ENCODE results near the gene ACBD6. TPM values are rescaled to one million over a fixed set of nuclear protein-coding genes. Genes with fewer than 3 reads are reported as not detected.

Gene ACBD6
- total and polyA plus RNA-seq, 11 donors, result 18.6 to 35.8 (median 21.8) TPM

DNA sequence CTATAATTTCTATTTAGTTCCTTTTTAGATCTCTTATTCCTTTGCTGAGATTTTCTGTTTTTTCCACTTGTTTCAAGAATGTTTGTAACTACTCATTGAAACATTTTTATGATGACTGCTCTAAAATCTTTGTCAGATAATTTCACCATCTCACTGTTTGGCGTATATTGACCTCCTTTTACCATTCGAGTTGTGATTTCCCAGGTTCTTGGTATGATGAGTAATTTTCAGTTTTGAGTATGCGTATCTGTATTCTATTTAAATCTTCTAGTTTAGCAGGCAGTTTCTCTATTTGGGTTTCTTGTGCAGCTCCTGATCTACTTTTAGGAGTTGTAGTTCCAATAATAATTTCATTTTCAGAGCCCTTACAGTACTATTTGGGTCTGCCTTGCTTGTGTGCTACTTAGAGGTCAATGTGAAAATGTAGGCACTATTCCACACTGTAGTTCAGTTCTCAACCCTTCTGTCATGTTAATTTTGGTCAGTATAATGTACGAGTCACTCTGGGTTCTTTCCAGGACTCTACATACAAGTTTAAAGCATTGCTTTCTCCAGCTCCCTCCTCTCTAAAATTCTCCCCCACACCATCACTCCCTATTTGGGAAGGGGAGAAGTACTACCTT, 115.5 kb downstream of the ACBD6 start:
- WGBS, 4 donors, result 96 to 97% (median 96%) methylated on average over 4 of the region's 4 CpGs
- Histone ChIP-seq H3K36me3 (no peaks in the 10 kb centered on the region), H3K9me3 (peaks cover 0 to 53% (median 21%) of the 10 kb centered on the region in 12 donors), H3K4me1 (no peaks in the 10 kb centered on the region), H3K27ac (no peak overlapping the region), H3K27me3 (no peaks in the 10 kb centered on the region), H3K4me3 (no peak overlapping the region)
- TF ChIP-seq, protein P1, sequence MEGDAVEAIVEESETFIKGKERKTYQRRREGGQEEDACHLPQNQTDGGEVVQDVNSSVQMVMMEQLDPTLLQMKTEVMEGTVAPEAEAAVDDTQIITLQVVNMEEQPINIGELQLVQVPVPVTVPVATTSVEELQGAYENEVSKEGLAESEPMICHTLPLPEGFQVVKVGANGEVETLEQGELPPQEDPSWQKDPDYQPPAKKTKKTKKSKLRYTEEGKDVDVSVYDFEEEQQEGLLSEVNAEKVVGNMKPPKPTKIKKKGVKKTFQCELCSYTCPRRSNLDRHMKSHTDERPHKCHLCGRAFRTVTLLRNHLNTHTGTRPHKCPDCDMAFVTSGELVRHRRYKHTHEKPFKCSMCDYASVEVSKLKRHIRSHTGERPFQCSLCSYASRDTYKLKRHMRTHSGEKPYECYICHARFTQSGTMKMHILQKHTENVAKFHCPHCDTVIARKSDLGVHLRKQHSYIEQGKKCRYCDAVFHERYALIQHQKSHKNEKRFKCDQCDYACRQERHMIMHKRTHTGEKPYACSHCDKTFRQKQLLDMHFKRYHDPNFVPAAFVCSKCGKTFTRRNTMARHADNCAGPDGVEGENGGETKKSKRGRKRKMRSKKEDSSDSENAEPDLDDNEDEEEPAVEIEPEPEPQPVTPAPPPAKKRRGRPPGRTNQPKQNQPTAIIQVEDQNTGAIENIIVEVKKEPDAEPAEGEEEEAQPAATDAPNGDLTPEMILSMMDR (IDR thresholded peaks at IDR 0.05), result no peak
- TF ChIP-seq POLR2A (IDR thresholded peaks at IDR 0.05), result no peak
- DNase-seq, result no peak
- no peak for ATAC-seq
- intact Hi-C loops (cut with DNase I), result no loop called here

DNA sequence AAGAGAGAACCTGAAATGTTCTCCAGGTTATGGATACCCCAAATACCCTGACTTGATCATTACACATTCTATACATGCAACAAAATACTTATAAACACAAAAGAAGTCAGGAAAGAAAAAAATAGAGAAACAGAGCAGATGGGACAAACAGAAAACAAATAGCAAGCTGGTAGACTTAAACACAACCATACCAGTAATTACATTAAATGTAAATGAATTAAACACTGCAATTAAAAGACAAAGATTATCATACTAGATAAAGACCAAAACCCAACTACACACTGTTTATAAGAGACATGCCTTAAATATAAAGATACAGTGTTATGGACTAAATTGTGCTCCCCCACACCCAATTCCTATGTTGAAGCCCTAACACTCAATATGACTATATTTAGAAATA, 117.2 kb downstream of the ACBD6 start:
- H3K9me3 ChIP-seq, result peaks cover 0 to 69% (median 34%) of the 10 kb centered on the region in 12 donors
- no peaks in the 10 kb centered on the region for H3K27me3 ChIP-seq
- intact Hi-C loops (cut with DNase I), result no loop called here
- H3K27ac ChIP-seq, result no peak overlapping the region
- no peak for ATAC-seq
- H3K4me1 ChIP-seq, result no peaks in the 10 kb centered on the region
- TF ChIP-seq, protein P1 (IDR thresholded peaks at IDR 0.05), result no peak
- TF ChIP-seq POLR2A (IDR thresholded peaks at IDR 0.05), result no peak
- no peak overlapping the region for H3K4me3 ChIP-seq
- no peaks in the 10 kb centered on the region for H3K36me3 ChIP-seq
- DNase-seq, result no peak

DNA sequence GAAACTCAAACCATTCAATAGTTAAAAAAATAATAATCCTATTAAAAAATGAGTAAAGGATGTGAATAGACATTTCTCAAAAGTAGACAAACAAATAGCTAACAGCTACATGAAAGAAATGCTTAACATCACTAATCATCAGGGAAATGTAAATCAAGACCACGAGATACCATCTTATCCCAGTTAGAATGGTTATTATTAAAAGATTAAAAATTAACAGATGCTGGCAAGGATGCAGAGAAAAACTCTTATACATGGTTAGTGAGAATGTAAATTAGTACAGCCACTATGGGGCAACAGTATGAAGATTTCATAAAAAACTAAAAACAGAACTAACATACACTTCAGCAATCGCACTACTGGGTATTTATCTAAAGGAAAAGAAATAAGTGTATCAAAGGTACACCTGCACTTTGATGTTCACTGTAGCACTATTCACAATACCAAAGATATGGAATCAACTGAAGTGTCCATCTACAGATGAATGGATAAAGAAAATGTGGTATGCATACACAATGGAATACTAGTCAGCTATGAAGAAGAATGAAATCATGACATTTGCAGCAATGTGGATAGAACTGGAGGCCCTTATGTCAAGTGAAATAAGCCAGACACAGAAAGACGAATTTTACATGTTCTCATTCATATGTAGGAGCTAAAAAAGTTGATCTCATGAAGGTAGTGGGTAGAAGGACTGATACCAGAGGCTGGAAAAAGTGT, 117.9 kb downstream of the ACBD6 start:
- Histone ChIP-seq H3K4me1 (no peaks in the 10 kb centered on the region), H3K4me3 (no peak overlapping the region), H3K27me3 (no peaks in the 10 kb centered on the region), H3K9me3 (peaks cover 0 to 76% (median 41%) of the 10 kb centered on the region in 12 donors), H3K36me3 (peaks cover 0 to 3% (median 0%) of the 10 kb centered on the region in 9 donors), H3K27ac (no peak overlapping the region)
- TF ChIP-seq, protein P1 (IDR thresholded peaks at IDR 0.05), result no peak
- no peak for TF ChIP-seq POLR2A (IDR thresholded peaks at IDR 0.05)
- no peak for DNase-seq
- intact Hi-C loops (cut with DNase I), result no loop called here
- no peak for ATAC-seq
- 90 to 98% (median 94%) methylated on average over 3 of the region's 3 CpGs for WGBS, 4 donors

DNA sequence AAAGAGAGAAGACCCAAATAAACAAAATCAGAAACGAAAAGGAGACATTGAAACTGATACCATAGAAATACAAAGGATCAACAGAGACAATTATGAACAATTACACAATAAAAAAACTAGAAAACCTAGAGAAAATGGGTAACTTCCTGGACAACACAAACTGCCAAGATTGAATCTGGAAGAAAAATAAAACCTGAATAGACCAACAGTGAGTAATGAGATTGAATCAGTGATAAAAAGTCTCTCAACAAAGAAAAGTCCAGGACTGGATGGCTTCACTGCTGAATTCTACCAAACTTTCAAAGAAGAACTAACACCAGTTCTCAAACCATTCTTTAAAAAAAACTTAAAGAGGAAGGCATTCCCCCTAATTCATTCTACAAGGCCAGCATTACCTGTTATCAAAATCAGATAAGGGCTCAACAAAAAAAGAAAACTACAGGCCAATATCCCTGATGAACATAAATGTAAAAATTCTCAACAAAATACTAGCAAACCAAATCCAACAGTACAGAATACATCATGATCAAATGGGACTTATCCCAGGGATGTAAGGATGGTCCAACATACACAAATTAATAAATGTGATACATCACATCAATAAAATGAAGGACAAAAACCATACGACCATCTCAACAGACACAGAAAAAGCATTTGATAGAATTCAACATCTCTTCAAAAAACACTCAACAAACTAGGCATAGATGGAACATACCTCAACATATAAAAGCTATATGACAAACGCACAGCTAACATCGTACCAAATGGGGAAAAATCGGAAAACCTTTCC, 119.9 kb downstream of the ACBD6 start:
- TF ChIP-seq POLR2A (IDR thresholded peaks at IDR 0.05), result no peak
- TF ChIP-seq, protein P1 (IDR thresholded peaks at IDR 0.05), result no peak
- H3K36me3 ChIP-seq, result peaks cover 0 to 3% (median 0%) of the 10 kb centered on the region in 9 donors
- ATAC-seq, result no peak
- H3K27ac ChIP-seq, result no peak overlapping the region
- no peaks in the 10 kb centered on the region for H3K4me1 ChIP-seq
- intact Hi-C loops (cut with DNase I), result no loop called here
- 89 to 94% (median 90%) methylated on average over 5 of the region's 5 CpGs for WGBS, 4 donors
- no peak overlapping the region for H3K4me3 ChIP-seq
- no peaks in the 10 kb centered on the region for H3K27me3 ChIP-seq
- H3K9me3 ChIP-seq, result peaks cover 0 to 86% (median 48%) of the 10 kb centered on the region in 12 donors
- DNase-seq, result no peak
